Liver (tissue), 9 donors: Measurements from ENCODE around the gene NUDT14. TPM values are rescaled to one million over a fixed set of nuclear protein-coding genes. Genes with fewer than 3 reads are reported as not detected.

ENCODE experiments used
- DNase-seq: peaks from one replicate; pipeline ENCODE4 v3.0.0-alpha.2; 2017; ENCODE audit warnings: low spot score
- H3K27ac ChIP-seq, 2 donors: one replicate each; pipeline ENCODE4 v1.7.0; 2013; ENCODE audit warnings: inconsistent platforms in 2 of 2, low read length in 2 of 2, control low read depth in 1 of 2, low read depth in 1 of 2, mild to moderate bottlenecking in 1 of 2
- H3K27me3 ChIP-seq, 4 donors: one replicate each; pipeline versions ENCODE4 v1.6.1 to v1.7.0; 2013; ENCODE audit warnings: low read length in 3 of 4, inconsistent platforms in 1 of 4, mild to moderate bottlenecking in 1 of 4, moderate library complexity in 1 of 4; ENCODE audit not compliant: control insufficient read depth in 4 of 4, insufficient read depth in 4 of 4
- H3K36me3 ChIP-seq, 4 donors: one replicate each; pipeline versions ENCODE4 v1.6.1 to v1.7.0; 2013; ENCODE audit warnings: low read length in 3 of 4, mild to moderate bottlenecking in 3 of 4, low read depth in 1 of 4, moderate library complexity in 1 of 4; ENCODE audit not compliant: control insufficient read depth in 4 of 4, insufficient read depth in 3 of 4
- H3K4me1 ChIP-seq, 4 donors: one replicate each; pipeline versions ENCODE4 v1.6.1 to v1.7.0; 2013; ENCODE audit warnings: low read length in 3 of 4, mild to moderate bottlenecking in 3 of 4, moderate library complexity in 1 of 4; ENCODE audit not compliant: control insufficient read depth in 4 of 4, insufficient read depth in 4 of 4
- H3K4me3 ChIP-seq, 3 donors: one replicate each; pipeline versions ENCODE4 v1.6.1 to v1.7.0; 2013; ENCODE audit warnings: low read length in 3 of 3, control low read depth in 1 of 3, low read depth in 1 of 3, mild to moderate bottlenecking in 1 of 3
- H3K9ac ChIP-seq, 2 donors: one replicate each; pipeline ENCODE4 v1.7.0; 2013; ENCODE audit warnings: low read length in 2 of 2, mild to moderate bottlenecking in 2 of 2, moderate library complexity in 2 of 2, control low read depth in 1 of 2, low read depth in 1 of 2
- H3K9me3 ChIP-seq, 4 donors: one replicate each; pipeline versions ENCODE4 v1.6.1 to v1.7.0; 2013; ENCODE audit warnings: low read length in 3 of 4; ENCODE audit not compliant: control insufficient read depth in 4 of 4
- CTCF ChIP-seq: fragments of 150-350 bp; IDR thresholded peaks from 2 replicates; pipeline ENCODE4 v1.5.1; 2017; ENCODE audit warnings: improper control_type of control experiment, low read depth, low read length; ENCODE audit not compliant: missing input control
- EGR1 ChIP-seq, 2 donors: IDR thresholded peaks; 2 replicates each; pipeline ENCODE4 v1.6.1; 2016 to 2018; ENCODE audit warnings: antibody characterized with exemption in 2 of 2, low read depth in 2 of 2
- GABPA ChIP-seq, 2 donors: IDR thresholded peaks in 1 of 2; conservative IDR thresholded peaks in 1 of 2; 2 replicates each; pipeline ENCODE4 v1.6.1; 2016; ENCODE audit warnings: antibody characterized with exemption in 2 of 2, mild to moderate bottlenecking in 1 of 2, moderate library complexity in 1 of 2
- JUND ChIP-seq, 2 donors: IDR thresholded peaks; 2 replicates each; pipeline ENCODE4 v1.6.1; 2016; ENCODE audit warnings: antibody characterized with exemption in 2 of 2
- MAX ChIP-seq: IDR thresholded peaks from 2 replicates; pipeline ENCODE4 v1.6.1; 2016; ENCODE audit warnings: antibody characterized with exemption
- NR2F2 ChIP-seq: IDR thresholded peaks from 2 replicates; pipeline ENCODE4 v1.6.1; 2016; ENCODE audit warnings: antibody characterized with exemption
- RAD21 ChIP-seq, 2 donors: IDR thresholded peaks; 2 replicates each; pipeline ENCODE4 v1.6.1; 2016; ENCODE audit warnings: antibody characterized with exemption in 2 of 2, mild to moderate bottlenecking in 2 of 2
- REST ChIP-seq: IDR thresholded peaks from 2 replicates; pipeline ENCODE4 v1.6.1; 2016; ENCODE audit warnings: antibody characterized with exemption, mild to moderate bottlenecking
- RXRA ChIP-seq, 2 donors: IDR thresholded peaks; 2 replicates each; pipeline ENCODE4 v1.6.1; 2017 to 2018; ENCODE audit warnings: antibody characterized with exemption in 2 of 2, mild to moderate bottlenecking in 1 of 2
- TAF1 ChIP-seq: conservative IDR thresholded peaks from 2 replicates; pipeline ENCODE4 v1.6.1; 2016; ENCODE audit warnings: antibody characterized with exemption, mild to moderate bottlenecking
- YY1 ChIP-seq: IDR thresholded peaks from 2 replicates; pipeline ENCODE4 v1.6.1; 2016; ENCODE audit warnings: antibody characterized with exemption, mild to moderate bottlenecking
- ZBTB33 ChIP-seq: IDR thresholded peaks from 2 replicates; pipeline ENCODE4 v1.6.1; 2016; ENCODE audit warnings: antibody characterized with exemption
- WGBS: extraction: QIAGEN DNeasy Blood & Tissue Kit; methylation state at CpG from one replicate; pipeline ENCODE4 v1.1.7; 2013; 5-methylcytosine and 5-hydroxymethylcytosine counted together
- polyA plus RNA-seq, 2 donors: library from polyadenylated mRNA; stranded (reverse) in 1 of 2; unstranded in 1 of 2; fragments of 200-250 nt in 1 of 2; fragments of >200 nt in 1 of 2; fragmentation: Nextera tagmentation in 1 of 2; extraction: Ambion mirVana in 1 of 2; gene quantifications; one replicate each; pipeline versions ENCODE4 v1.2.1 to v1.2.3, GENCODE V29; 2013 to 2015
- total RNA-seq, 2 donors: library from RNA; depleted of rRNA; stranded (reverse); fragments of >200 nt; gene quantifications; one replicate each; pipeline ENCODE4 v1.2.3, GENCODE V29; 2014
- donor health status: healthy.
- donor health status: healthy.
- donor health status: healthy.
- donor health status: healthy.
- donor health status: healthy.

Gene NUDT14
- total and polyA plus RNA-seq, 4 donors, result 3.8 to 24.2 (median 8.0) TPM

- H3K4me1 ChIP-seq, result no peaks in the 10 kb centered on the region
- TF ChIP-seq YY1 (no peak), RAD21 (IDR thresholded peaks at IDR 0.05) (no peak), ZBTB33 (no peak), TAF1 (no peak), CTCF (no peak), MAX (no peak)
- H3K9ac ChIP-seq, result no peak overlapping the region
- peaks cover 0 to 10% (median 3%) of the 10 kb centered on the region in 4 donors for H3K9me3 ChIP-seq
- no peak overlapping the region for H3K27ac ChIP-seq
- H3K27me3 ChIP-seq, result no peaks in the 10 kb centered on the region
- no peak overlapping the region for H3K4me3 ChIP-seq
- DNase-seq, result no peak
- 84% methylated on average over 10 of the region's 10 CpGs for WGBS
- no peaks in the 10 kb centered on the region for H3K36me3 ChIP-seq
These were observed 41.8 kb downstream of the NUDT14 start for GRCh38 chr14:105139212-105139825.

- no peak overlapping the region for H3K27ac ChIP-seq
- H3K27me3 ChIP-seq, result no peaks in the 10 kb centered on the region
- no peak overlapping the region for H3K9ac ChIP-seq
- no peak for TF ChIP-seq MAX
- no peak for TF ChIP-seq RAD21 (IDR thresholded peaks at IDR 0.05)
- TF ChIP-seq JUND (IDR thresholded peaks at IDR 0.05), result no peak
- no peak for TF ChIP-seq ZBTB33
- TF ChIP-seq GABPA (IDR thresholded peaks at IDR 0.05 in 1 of 2, conservative IDR thresholded peaks at IDR 0.05 in 1 of 2), result no peak
- TF ChIP-seq EGR1 (IDR thresholded peaks at IDR 0.05; ENCODE audit: low read depth in 2 of 2), result no peak
- TF ChIP-seq YY1, result no peak
- TF ChIP-seq NR2F2, result no peak
- TF ChIP-seq RXRA (IDR thresholded peaks at IDR 0.05), result no peak
- TF ChIP-seq TAF1, result no peak
- no peak for TF ChIP-seq REST
- TF ChIP-seq CTCF, result no peak
- no peak for DNase-seq
- H3K4me1 ChIP-seq, result no peaks in the 10 kb centered on the region
- H3K4me3 ChIP-seq, result no peak overlapping the region
- H3K36me3 ChIP-seq, result no peaks in the 10 kb centered on the region
- peaks cover 0 to 10% (median 3%) of the 10 kb centered on the region in 4 donors for H3K9me3 ChIP-seq
- 94% methylated on average over 15 of the region's 15 CpGs for WGBS
These were observed 42.5 kb downstream of the NUDT14 start for GRCh38 chr14:105138551-105139111.
